ENCODE measurements around the gene CACNA2D3. TPM values are rescaled to one million over a fixed set of nuclear protein-coding genes. Genes with fewer than 3 reads are reported as not detected.

Gene CACNA2D3
- total RNA-seq, 1 donor from 2014 or later: 21.2 TPM

DNA sequence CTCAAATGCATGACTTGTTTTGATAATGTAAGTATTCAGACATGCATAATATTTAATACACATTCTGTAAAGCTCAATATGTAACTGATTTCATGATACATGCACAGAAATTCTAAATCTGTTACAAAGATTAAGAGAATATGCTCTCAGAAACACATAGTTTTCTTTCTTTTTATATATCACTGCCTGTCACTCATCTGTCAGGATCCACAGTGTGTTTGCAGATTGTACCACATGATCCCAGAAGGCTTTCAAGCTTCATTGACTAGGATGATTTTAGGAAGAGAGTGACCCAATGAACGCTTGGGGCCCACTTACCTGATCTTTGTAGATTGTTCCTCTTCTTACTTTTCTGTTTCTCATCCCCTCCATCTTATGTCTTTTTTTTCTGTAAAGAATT is 261.9 kb downstream of the CACNA2D3 start:
- TF ChIP-seq, protein P1, sequence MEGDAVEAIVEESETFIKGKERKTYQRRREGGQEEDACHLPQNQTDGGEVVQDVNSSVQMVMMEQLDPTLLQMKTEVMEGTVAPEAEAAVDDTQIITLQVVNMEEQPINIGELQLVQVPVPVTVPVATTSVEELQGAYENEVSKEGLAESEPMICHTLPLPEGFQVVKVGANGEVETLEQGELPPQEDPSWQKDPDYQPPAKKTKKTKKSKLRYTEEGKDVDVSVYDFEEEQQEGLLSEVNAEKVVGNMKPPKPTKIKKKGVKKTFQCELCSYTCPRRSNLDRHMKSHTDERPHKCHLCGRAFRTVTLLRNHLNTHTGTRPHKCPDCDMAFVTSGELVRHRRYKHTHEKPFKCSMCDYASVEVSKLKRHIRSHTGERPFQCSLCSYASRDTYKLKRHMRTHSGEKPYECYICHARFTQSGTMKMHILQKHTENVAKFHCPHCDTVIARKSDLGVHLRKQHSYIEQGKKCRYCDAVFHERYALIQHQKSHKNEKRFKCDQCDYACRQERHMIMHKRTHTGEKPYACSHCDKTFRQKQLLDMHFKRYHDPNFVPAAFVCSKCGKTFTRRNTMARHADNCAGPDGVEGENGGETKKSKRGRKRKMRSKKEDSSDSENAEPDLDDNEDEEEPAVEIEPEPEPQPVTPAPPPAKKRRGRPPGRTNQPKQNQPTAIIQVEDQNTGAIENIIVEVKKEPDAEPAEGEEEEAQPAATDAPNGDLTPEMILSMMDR (IDR thresholded peaks at IDR 0.05; ENCODE audit: borderline replicate concordance): no peak
- H3K4me3 ChIP-seq: no peak overlapping the region
- no peaks in the 10 kb centered on the region for H3K27me3 ChIP-seq (ENCODE audit: low read depth)
- no peaks in the 10 kb centered on the region for H3K36me3 ChIP-seq
- no peak overlapping the region for H3K27ac ChIP-seq (replicated peaks)
- no peak for DNase-seq
- H3K9me3 ChIP-seq (replicated peaks): no peaks in the 10 kb centered on the region
- intact Hi-C loops (cut with micrococcal nuclease): no loop called here
- H3K4me1 ChIP-seq: no peaks in the 10 kb centered on the region

DNA sequence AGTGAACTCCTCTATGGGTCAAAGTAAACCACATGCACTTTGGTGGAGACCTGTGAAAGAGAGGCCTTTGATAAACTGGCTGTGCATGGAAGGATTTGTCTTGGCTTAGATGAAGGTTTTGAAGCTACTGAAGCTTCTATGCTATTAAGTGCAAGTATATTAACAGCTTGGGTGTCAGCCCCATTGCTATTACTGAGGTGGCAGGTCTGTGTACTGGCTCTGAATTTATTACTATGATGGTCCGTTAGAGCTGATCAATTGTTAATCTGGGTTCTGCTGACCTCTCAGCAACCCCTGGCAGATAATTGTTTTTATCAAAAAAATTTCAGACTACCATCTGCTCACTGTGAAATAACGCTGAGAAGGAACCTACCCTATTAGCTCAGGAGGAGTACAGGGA is 268.2 kb downstream of the CACNA2D3 start:
- Histone ChIP-seq H3K27me3 (ENCODE audit: low read depth) (no peaks in the 10 kb centered on the region), H3K27ac (replicated peaks) (no peak overlapping the region), H3K4me1 (no peaks in the 10 kb centered on the region), H3K4me3 (no peak overlapping the region), H3K9me3 (replicated peaks) (no peaks in the 10 kb centered on the region), H3K36me3 (no peaks in the 10 kb centered on the region)
- DNase-seq: no peak
- TF ChIP-seq, protein P1 (IDR thresholded peaks at IDR 0.05; ENCODE audit: borderline replicate concordance): no peak
- intact Hi-C loops (cut with micrococcal nuclease): no loop called here

DNA sequence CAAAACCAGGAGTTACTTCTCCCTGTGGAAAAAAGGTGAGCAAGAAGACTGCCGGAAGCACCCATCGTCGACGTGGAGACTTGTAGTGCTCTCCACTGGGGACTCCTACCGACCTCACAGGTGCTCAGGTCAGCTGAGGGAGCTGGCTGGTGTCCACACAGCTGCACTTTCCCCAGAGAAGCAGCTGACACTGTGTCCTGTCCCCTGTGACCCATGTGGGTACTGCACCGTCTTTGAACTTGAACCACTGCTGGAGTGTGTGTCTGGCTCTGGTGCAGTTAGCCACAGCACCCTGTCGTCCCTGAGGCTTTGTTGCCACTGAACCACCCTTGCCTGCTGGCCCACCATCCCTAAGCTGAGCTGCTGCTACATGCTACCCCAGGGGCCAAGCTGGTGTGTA is 270.8 kb downstream of the CACNA2D3 start:
- H3K36me3 ChIP-seq: no peaks in the 10 kb centered on the region
- TF ChIP-seq, protein P1 (IDR thresholded peaks at IDR 0.05; ENCODE audit: borderline replicate concordance): no peak
- intact Hi-C loops (cut with micrococcal nuclease): no loop called here
- no peaks in the 10 kb centered on the region for H3K4me1 ChIP-seq
- no peaks in the 10 kb centered on the region for H3K27me3 ChIP-seq (ENCODE audit: low read depth)
- no peaks in the 10 kb centered on the region for H3K9me3 ChIP-seq (replicated peaks)
- no peak for DNase-seq
- no peak overlapping the region for H3K4me3 ChIP-seq
- no peak overlapping the region for H3K27ac ChIP-seq (replicated peaks)

DNA sequence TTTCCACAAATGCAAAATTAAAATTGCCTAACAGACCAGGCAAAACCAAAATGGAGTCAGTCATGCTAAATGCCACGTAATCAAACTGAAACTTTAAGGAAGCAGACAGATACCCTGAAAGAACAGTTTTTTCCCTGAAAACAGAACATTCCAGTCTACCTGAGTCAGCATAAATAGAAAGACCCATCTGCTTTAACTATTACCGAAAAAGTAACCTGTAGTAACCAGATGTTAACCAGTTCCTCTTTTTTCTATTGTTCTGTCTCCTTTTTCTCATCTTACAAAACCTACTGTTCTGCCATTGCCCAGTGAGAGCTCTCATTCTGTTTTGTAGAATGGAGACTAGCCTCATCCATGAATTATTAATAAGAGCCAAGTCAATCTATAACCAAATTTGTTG is 286.0 kb downstream of the CACNA2D3 start:
- Histone ChIP-seq H3K27me3 (ENCODE audit: low read depth) (no peaks in the 10 kb centered on the region), H3K27ac (replicated peaks) (no peak overlapping the region), H3K9me3 (replicated peaks) (peaks cover 2% of the 10 kb centered on the region), H3K4me3 (no peak overlapping the region), H3K4me1 (no peaks in the 10 kb centered on the region), H3K36me3 (no peaks in the 10 kb centered on the region)
- DNase-seq: no peak
- TF ChIP-seq, protein P1 (IDR thresholded peaks at IDR 0.05; ENCODE audit: borderline replicate concordance): no peak
- intact Hi-C loops (cut with micrococcal nuclease): no loop called here

DNA sequence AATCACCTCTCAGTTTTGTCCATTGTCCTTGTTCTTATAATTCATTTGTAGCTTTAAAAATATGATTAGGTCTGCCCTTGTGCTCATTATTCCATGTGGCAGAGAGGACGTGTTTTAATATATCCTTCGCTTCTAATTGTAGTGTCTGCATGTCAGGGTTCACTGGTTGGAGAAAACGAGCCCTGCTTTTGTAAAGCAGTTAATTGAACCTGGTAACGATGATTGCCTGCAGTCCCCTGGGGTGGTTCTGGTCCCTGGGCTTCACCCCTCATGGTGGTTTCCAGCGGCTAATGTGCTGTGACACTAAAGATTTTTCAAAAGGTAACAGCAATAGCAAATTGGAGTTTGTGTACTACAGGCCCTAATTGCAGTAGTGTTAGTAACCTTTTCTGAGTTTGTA is 299.6 kb downstream of the CACNA2D3 start:
- intact Hi-C loops (cut with micrococcal nuclease): no loop called here

More for the DNA sequence above, 299.6 kb downstream of the CACNA2D3 start:
- no peak for DNase-seq
- Histone ChIP-seq H3K4me1 (no peaks in the 10 kb centered on the region), H3K36me3 (no peaks in the 10 kb centered on the region), H3K27ac (replicated peaks) (no peak overlapping the region), H3K4me3 (no peak overlapping the region), H3K27me3 (ENCODE audit: low read depth) (no peaks in the 10 kb centered on the region), H3K9me3 (replicated peaks) (no peaks in the 10 kb centered on the region)
- TF ChIP-seq, protein P1 (IDR thresholded peaks at IDR 0.05; ENCODE audit: borderline replicate concordance): no peak
